Suprapubic skin (tissue), 4 donors: Measurements from ENCODE around the gene MYL12B. TPM values are rescaled to one million over a fixed set of nuclear protein-coding genes. Genes with fewer than 3 reads are reported as not detected.

ENCODE experiments used
- DNase-seq, 2 donors: peaks; one replicate each; pipeline ENCODE4 v3.0.0-alpha.2; 2019; ENCODE audit warnings: low spot score in 2 of 2
- H3K27ac ChIP-seq: fragments of 200-600 bp; sonication (generic); one replicate; pipeline ENCODE4 v1.5.1; 2019
- H3K27me3 ChIP-seq: fragments of 200-600 bp; sonication (generic); one replicate; pipeline ENCODE4 v1.5.1; 2019
- H3K36me3 ChIP-seq: fragments of 200-600 bp; sonication (generic); one replicate; pipeline ENCODE4 v1.5.1; 2019
- H3K4me1 ChIP-seq: fragments of 200-600 bp; sonication (generic); one replicate; pipeline ENCODE4 v1.5.1; 2019
- H3K4me3 ChIP-seq: fragments of 200-600 bp; sonication (generic); one replicate; pipeline ENCODE4 v1.5.1; 2019; ENCODE audit warnings: mild to moderate bottlenecking
- H3K9me3 ChIP-seq: fragments of 200-600 bp; sonication (generic); one replicate; pipeline ENCODE4 v1.5.1; 2019
- CTCF ChIP-seq, 2 donors: fragments of 200-600 bp in 1 of 2; fragments of 450-650 bp in 1 of 2; sonication (generic) in 1 of 2; IDR thresholded peaks; one replicate each; pipeline ENCODE4 v1.5.1; 2016 to 2019; ENCODE audit warnings: antibody characterized with exemption in 2 of 2, mild to moderate bottlenecking in 1 of 2, moderate library complexity in 1 of 2
- EP300 ChIP-seq: sonication (generic); formaldehyde crosslinking; IDR thresholded peaks from one replicate; pipeline ENCODE4 v1.6.1; 2017; ENCODE audit warnings: antibody characterized with exemption
- POLR2A ChIP-seq, 2 donors: fragments of 450-650 bp; IDR thresholded peaks; one replicate each; pipeline ENCODE4 v1.6.1; 2017; ENCODE audit warnings: antibody characterized with exemption in 2 of 2, mild to moderate bottlenecking in 2 of 2, moderate library complexity in 2 of 2
- POLR2AphosphoS5 ChIP-seq, 3 donors: sonication (generic); formaldehyde crosslinking; IDR thresholded peaks; one replicate each; pipeline ENCODE4 v1.6.1; 2017; ENCODE audit warnings: antibody characterized with exemption in 3 of 3
- WGBS: methylation state at CpG from one replicate; pipeline ENCODE4 v1.1.5; 2018; 5-methylcytosine and 5-hydroxymethylcytosine counted together
- total RNA-seq, 4 donors: library from RNA; depleted of rRNA; stranded (reverse); fragments of >200 nt; gene quantifications; one replicate each; pipeline ENCODE4 v1.1.0, GENCODE V29; 2016

The MYL12B gene
- total RNA-seq, 4 donors from 2014 or later = 182 to 333 (median 295) TPM

- H3K27me3 ChIP-seq = no peaks in the 10 kb centered on the region
- H3K9me3 ChIP-seq = no peaks in the 10 kb centered on the region
- 97% methylated on average over 6 of the region's 6 CpGs for WGBS
- H3K4me1 ChIP-seq = no peaks in the 10 kb centered on the region
- DNase-seq = no peak
- H3K27ac ChIP-seq = no peak overlapping the region
- no peak overlapping the region for H3K4me3 ChIP-seq
- H3K36me3 ChIP-seq = no peaks in the 10 kb centered on the region
- no peak for TF ChIP-seq CTCF (IDR thresholded peaks at IDR 0.05)
- no peak for TF ChIP-seq POLR2A (IDR thresholded peaks at IDR 0.05)
- TF ChIP-seq POLR2AphosphoS5 (IDR thresholded peaks at IDR 0.05) = no peak
- TF ChIP-seq EP300 = no peak
Observed at GRCh38 chr18:3221496-3221895, 40.4 kb upstream of the MYL12B start.

DNA sequence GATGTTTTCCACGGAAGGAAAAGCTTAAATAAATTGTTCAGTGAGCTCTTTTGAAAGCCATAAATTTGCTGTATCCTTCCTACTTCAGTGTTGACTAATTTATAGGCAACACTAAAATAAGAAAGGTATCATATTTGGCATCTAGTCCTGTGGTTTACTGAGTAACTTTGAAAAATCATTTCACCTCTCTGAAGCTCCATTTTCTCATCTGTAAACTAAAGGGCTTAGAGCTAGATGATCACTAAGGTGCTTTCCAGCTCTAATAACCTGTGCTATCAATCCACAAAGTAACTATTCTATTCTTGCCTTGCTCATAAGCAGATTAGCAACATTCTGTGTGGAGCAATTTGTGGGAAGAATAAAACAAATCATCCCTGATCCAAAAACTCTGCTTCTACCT, 38.6 kb upstream of the MYL12B start:
- Histone ChIP-seq H3K27me3 (no peaks in the 10 kb centered on the region), H3K9me3 (no peaks in the 10 kb centered on the region), H3K27ac (no peak overlapping the region), H3K4me3 (no peak overlapping the region), H3K4me1 (no peaks in the 10 kb centered on the region), H3K36me3 (no peaks in the 10 kb centered on the region)
- DNase-seq = no peak
- WGBS = 68% methylated on average over 1 of the region's 1 CpG
- TF ChIP-seq CTCF (IDR thresholded peaks at IDR 0.05) (no peak), POLR2A (IDR thresholded peaks at IDR 0.05) (no peak), EP300 (no peak), POLR2AphosphoS5 (IDR thresholded peaks at IDR 0.05) (no peak)

DNA sequence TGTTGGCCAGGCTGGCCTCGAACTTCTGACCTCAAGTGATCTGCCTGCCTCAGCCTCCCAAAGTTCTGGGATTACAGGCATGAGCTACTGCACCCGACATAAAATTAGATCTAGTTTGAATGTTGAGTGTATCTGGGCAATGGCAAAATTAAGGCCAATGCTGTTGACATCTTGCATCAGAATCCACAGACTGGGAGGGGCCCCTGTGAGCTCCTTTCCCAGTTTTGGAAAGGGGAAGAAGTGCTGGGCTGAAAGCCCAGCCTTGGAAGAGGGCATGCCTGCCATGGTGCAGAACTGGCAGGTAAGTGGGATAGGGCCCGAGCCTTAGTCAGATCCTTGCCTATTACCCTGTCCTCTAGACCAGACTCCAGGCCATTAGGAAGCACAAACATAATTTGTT, 37.7 kb upstream of the MYL12B start:
- H3K4me1 ChIP-seq = no peaks in the 10 kb centered on the region
- 66% methylated on average over 3 of the region's 3 CpGs for WGBS
- H3K27ac ChIP-seq = no peak overlapping the region
- H3K9me3 ChIP-seq = no peaks in the 10 kb centered on the region
- TF ChIP-seq POLR2A (IDR thresholded peaks at IDR 0.05) = no peak
- no peak for TF ChIP-seq EP300
- TF ChIP-seq POLR2AphosphoS5 (IDR thresholded peaks at IDR 0.05) = no peak
- TF ChIP-seq CTCF (IDR thresholded peaks at IDR 0.05) = no peak
- H3K4me3 ChIP-seq = no peak overlapping the region
- DNase-seq = no peak
- no peaks in the 10 kb centered on the region for H3K27me3 ChIP-seq
- H3K36me3 ChIP-seq = no peaks in the 10 kb centered on the region

GRCh38 chr18:3225588-3225987, 36.3 kb upstream of the MYL12B start:
- no peaks in the 10 kb centered on the region for H3K9me3 ChIP-seq
- no peak overlapping the region for H3K4me3 ChIP-seq
- H3K27me3 ChIP-seq = no peaks in the 10 kb centered on the region
- WGBS = 97% methylated on average over 3 of the region's 3 CpGs
- DNase-seq = no peak
- H3K36me3 ChIP-seq = no peaks in the 10 kb centered on the region
- TF ChIP-seq POLR2A (IDR thresholded peaks at IDR 0.05) (no peak), EP300 (no peak), POLR2AphosphoS5 (IDR thresholded peaks at IDR 0.05) (no peak), CTCF (IDR thresholded peaks at IDR 0.05) (no peak)
- no peaks in the 10 kb centered on the region for H3K4me1 ChIP-seq
- no peak overlapping the region for H3K27ac ChIP-seq

- Histone ChIP-seq H3K27me3 (no peaks in the 10 kb centered on the region), H3K36me3 (no peaks in the 10 kb centered on the region), H3K9me3 (no peaks in the 10 kb centered on the region), H3K27ac (no peak overlapping the region), H3K4me1 (no peaks in the 10 kb centered on the region), H3K4me3 (no peak overlapping the region)
- WGBS = 95% methylated on average over 6 of the region's 6 CpGs
- TF ChIP-seq EP300 (no peak), POLR2AphosphoS5 (IDR thresholded peaks at IDR 0.05) (no peak), POLR2A (IDR thresholded peaks at IDR 0.05) (no peak), CTCF (IDR thresholded peaks at IDR 0.05) (no peak)
- no peak for DNase-seq
Observed at GRCh38 chr18:3226048-3226447, 35.9 kb upstream of the MYL12B start.
